WTC11 (cell line): ENCODE data around the gene TFF3. TPM values are rescaled to one million over a fixed set of nuclear protein-coding genes. Genes with fewer than 3 reads are reported as not detected.

Experiments used
- ATAC-seq: fragments of 200-7000 bp; cut with Tn5 transposase; 2 replicates; pipeline ENCODE4 v1.10.0; 2021; ENCODE audit warnings: mild to moderate bottlenecking, moderate library complexity
- CTCF ChIA-PET: fragments of 300-600 bp; sonication (Branson Sonifier 250); formaldehyde crosslinking; loops from one replicate; lab custom pipeline; 2021; ENCODE audit warnings: antibody characterized with exemption; lab: Charles Lee
- POLR2A ChIA-PET: fragments of 350-600 bp; sonication (Branson Sonifier 250); formaldehyde crosslinking; loops from one replicate; lab custom pipeline; 2021; ENCODE audit warnings: antibody characterized with exemption; lab: Charles Lee
- DNase-seq: peaks from one replicate; pipeline ENCODE4 v3.0.0; 2021; ENCODE audit warnings: low spot score
- H3K27ac Mint-ChIP-seq: 2 replicates; pipeline ENCODE4 v1.8.0; 2021; ENCODE audit warnings: mixed read lengths
- H3K27me3 Mint-ChIP-seq: 2 replicates; pipeline ENCODE4 v1.8.0; 2021; ENCODE audit warnings: low read depth, mild to moderate bottlenecking, moderate library complexity, mixed read lengths
- H3K36me3 Mint-ChIP-seq: 2 replicates; pipeline ENCODE4 v1.8.0; 2021; ENCODE audit warnings: mixed read lengths
- H3K4me1 Mint-ChIP-seq: 2 replicates; pipeline ENCODE4 v1.8.0; 2022; ENCODE audit warnings: mixed read lengths
- H3K4me3 Mint-ChIP-seq: 2 replicates; pipeline ENCODE4 v1.8.0; 2021; ENCODE audit warnings: mild to moderate bottlenecking, moderate library complexity, mixed read lengths
- H3K9me3 Mint-ChIP-seq: 2 replicates; pipeline ENCODE4 v1.8.0; 2021; ENCODE audit warnings: mixed read lengths
- CBFB ChIP-seq: sonication (generic); formaldehyde crosslinking; IDR thresholded peaks from 2 replicates; pipeline ENCODE4 v1.8.1; 2022; ENCODE audit warnings: mild to moderate bottlenecking, low read depth, missing genetic modification reagents
- CREB1 ChIP-seq: sonication (generic); formaldehyde crosslinking; IDR thresholded peaks from 2 replicates; pipeline ENCODE4 v1.8.0; 2023; ENCODE audit warnings: mild to moderate bottlenecking, missing genetic modification reagents
- CREM ChIP-seq: sonication (generic); formaldehyde crosslinking; IDR thresholded peaks from 2 replicates; pipeline ENCODE4 v1.8.1; 2022; ENCODE audit warnings: mild to moderate bottlenecking, missing genetic modification reagents, moderate library complexity
- FOXP1 ChIP-seq: sonication (generic); formaldehyde crosslinking; IDR thresholded peaks from 2 replicates; pipeline ENCODE4 v1.8.0; 2022; ENCODE audit warnings: missing genetic modification reagents, mild to moderate bottlenecking, moderate library complexity, borderline replicate concordance
- HMGA2 ChIP-seq: fragments of 250-450 bp; sonication (Bioruptor Pico); IDR thresholded peaks from 2 replicates; pipeline ENCODE4 v1.4.0; 2021; ENCODE audit warnings: mild to moderate bottlenecking, moderate library complexity
- IRF2 ChIP-seq: sonication (generic); formaldehyde crosslinking; IDR thresholded peaks from 2 replicates; pipeline ENCODE4 v1.8.0; 2022; ENCODE audit warnings: low read depth, missing genetic modification reagents, borderline replicate concordance
- JAZF1 ChIP-seq: fragments of 250-450 bp; sonication (Bioruptor Pico); IDR thresholded peaks from 2 replicates; pipeline ENCODE4 v1.9.0; 2021; ENCODE audit warnings: moderate library complexity, mild to moderate bottlenecking, inconsistent platforms
- NFATC4 ChIP-seq: fragments of 250-450 bp; sonication (Bioruptor Pico); IDR thresholded peaks from 2 replicates; pipeline ENCODE4 v1.9.0; 2021; ENCODE audit warnings: mild to moderate bottlenecking
- NFE2L1 ChIP-seq: sonication (generic); formaldehyde crosslinking; IDR thresholded peaks from 2 replicates; pipeline ENCODE4 v1.8.1; 2023; ENCODE audit warnings: missing genetic modification reagents
- NR3C1 ChIP-seq: sonication (generic); formaldehyde crosslinking; conservative IDR thresholded peaks from 2 replicates; pipeline ENCODE4 v1.8.1; 2023; ENCODE audit warnings: low read depth, mild to moderate bottlenecking, missing genetic modification reagents
- PRRX2 ChIP-seq: fragments of 250-450 bp; sonication (Bioruptor Pico); IDR thresholded peaks from 2 replicates; pipeline ENCODE4 v1.8.0; 2021; ENCODE audit warnings: mild to moderate bottlenecking
- ZBTB21 ChIP-seq: sonication (generic); formaldehyde crosslinking; IDR thresholded peaks from 2 replicates; pipeline ENCODE4 v1.8.1; 2023; ENCODE audit warnings: mild to moderate bottlenecking, missing genetic modification reagents, borderline replicate concordance
- ZNF219 ChIP-seq: sonication (generic); formaldehyde crosslinking; IDR thresholded peaks from 2 replicates; pipeline ENCODE4 v1.8.0; 2023; ENCODE audit warnings: missing genetic modification reagents, mild to moderate bottlenecking, borderline replicate concordance
- total RNA-seq: library from RNA; stranded (reverse); gene quantifications from 3 replicates; pipeline ENCODE4 v1.2.3, GENCODE V29; 2021
- TF ChIP-seq, protein P1 (sequence below): sonication (generic); formaldehyde crosslinking; IDR thresholded peaks from 2 replicates; pipeline ENCODE4 v1.8.0; 2022; ENCODE audit warnings: mild to moderate bottlenecking, missing genetic modification reagents
- TF ChIP-seq, protein P2 (sequence below): sonication (generic); formaldehyde crosslinking; IDR thresholded peaks from 2 replicates; pipeline ENCODE4 v1.8.1; 2022; ENCODE audit warnings: low read depth, missing genetic modification reagents, borderline replicate concordance
- TF ChIP-seq, protein P3 (sequence below): fragments of 250-450 bp; sonication (Bioruptor Pico); IDR thresholded peaks from 2 replicates; pipeline ENCODE4 v1.9.0; 2021; ENCODE audit warnings: mild to moderate bottlenecking
- TF ChIP-seq, protein P4 (sequence below): fragments of 250-450 bp; sonication (Bioruptor Pico); IDR thresholded peaks from 2 replicates; pipeline ENCODE4 v1.8.0; 2021; ENCODE audit warnings: mild to moderate bottlenecking
- TF ChIP-seq, protein P5 (sequence below): sonication (generic); formaldehyde crosslinking; IDR thresholded peaks from 2 replicates; pipeline ENCODE4 v1.8.0; 2022; ENCODE audit warnings: mild to moderate bottlenecking, missing genetic modification reagents
- TF ChIP-seq, protein P6 (sequence below): sonication (generic); formaldehyde crosslinking; IDR thresholded peaks from 2 replicates; pipeline ENCODE4 v1.8.1; 2023; ENCODE audit warnings: mild to moderate bottlenecking, missing genetic modification reagents
- TF ChIP-seq, protein P7 (sequence below): fragments of 250-450 bp; sonication (Bioruptor Pico); IDR thresholded peaks from 2 replicates; pipeline ENCODE4 v1.9.0; 2021; ENCODE audit warnings: moderate library complexity, mild to moderate bottlenecking, inconsistent platforms, borderline replicate concordance
- TF ChIP-seq, protein P8 (sequence below): sonication (generic); formaldehyde crosslinking; IDR thresholded peaks from 2 replicates; pipeline ENCODE4 v1.8.1; 2022; ENCODE audit warnings: missing genetic modification reagents, borderline replicate concordance

TFF3 gene
- total RNA-seq, 1 experiment from 2014 or later: 4.2 TPM

DNA sequence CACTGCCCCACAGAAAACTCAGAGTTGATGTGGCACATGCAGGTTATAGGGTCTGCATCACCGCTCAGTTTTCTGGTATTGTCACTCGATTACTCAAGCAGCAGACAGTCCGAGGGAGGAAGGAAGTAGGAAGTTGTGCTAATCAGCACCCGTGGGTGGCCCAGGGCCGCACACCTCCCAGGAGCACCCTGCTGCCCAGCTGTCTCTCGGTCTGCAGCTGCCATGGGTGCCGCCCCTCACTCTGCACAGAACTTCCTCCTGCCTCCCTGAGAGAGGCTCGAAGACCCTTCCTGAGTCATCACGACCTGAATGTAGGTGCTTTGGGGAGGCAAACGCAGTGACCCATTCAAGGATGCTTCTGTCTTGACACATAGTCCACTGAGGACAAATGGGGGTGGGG lies 4.2 kb upstream of the TFF3 start (continued):
- TF ChIP-seq, protein P1, sequence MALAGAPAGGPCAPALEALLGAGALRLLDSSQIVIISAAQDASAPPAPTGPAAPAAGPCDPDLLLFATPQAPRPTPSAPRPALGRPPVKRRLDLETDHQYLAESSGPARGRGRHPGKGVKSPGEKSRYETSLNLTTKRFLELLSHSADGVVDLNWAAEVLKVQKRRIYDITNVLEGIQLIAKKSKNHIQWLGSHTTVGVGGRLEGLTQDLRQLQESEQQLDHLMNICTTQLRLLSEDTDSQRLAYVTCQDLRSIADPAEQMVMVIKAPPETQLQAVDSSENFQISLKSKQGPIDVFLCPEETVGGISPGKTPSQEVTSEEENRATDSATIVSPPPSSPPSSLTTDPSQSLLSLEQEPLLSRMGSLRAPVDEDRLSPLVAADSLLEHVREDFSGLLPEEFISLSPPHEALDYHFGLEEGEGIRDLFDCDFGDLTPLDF (CRISPR knock-in tag): no peak
- TF ChIP-seq FOXP1 (CRISPR knock-in tag) (no peak), HMGA2 (no peak), IRF2 (no peak), CREB1 (CRISPR knock-in tag) (no peak), NR3C1 (CRISPR knock-in tag) (no peak)
- TF ChIP-seq, protein P2, sequence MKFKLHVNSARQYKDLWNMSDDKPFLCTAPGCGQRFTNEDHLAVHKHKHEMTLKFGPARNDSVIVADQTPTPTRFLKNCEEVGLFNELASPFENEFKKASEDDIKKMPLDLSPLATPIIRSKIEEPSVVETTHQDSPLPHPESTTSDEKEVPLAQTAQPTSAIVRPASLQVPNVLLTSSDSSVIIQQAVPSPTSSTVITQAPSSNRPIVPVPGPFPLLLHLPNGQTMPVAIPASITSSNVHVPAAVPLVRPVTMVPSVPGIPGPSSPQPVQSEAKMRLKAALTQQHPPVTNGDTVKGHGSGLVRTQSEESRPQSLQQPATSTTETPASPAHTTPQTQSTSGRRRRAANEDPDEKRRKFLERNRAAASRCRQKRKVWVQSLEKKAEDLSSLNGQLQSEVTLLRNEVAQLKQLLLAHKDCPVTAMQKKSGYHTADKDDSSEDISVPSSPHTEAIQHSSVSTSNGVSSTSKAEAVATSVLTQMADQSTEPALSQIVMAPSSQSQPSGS (CRISPR knock-in tag): no peak
- TF ChIP-seq, all 79 proteins: peak for 0

DNA sequence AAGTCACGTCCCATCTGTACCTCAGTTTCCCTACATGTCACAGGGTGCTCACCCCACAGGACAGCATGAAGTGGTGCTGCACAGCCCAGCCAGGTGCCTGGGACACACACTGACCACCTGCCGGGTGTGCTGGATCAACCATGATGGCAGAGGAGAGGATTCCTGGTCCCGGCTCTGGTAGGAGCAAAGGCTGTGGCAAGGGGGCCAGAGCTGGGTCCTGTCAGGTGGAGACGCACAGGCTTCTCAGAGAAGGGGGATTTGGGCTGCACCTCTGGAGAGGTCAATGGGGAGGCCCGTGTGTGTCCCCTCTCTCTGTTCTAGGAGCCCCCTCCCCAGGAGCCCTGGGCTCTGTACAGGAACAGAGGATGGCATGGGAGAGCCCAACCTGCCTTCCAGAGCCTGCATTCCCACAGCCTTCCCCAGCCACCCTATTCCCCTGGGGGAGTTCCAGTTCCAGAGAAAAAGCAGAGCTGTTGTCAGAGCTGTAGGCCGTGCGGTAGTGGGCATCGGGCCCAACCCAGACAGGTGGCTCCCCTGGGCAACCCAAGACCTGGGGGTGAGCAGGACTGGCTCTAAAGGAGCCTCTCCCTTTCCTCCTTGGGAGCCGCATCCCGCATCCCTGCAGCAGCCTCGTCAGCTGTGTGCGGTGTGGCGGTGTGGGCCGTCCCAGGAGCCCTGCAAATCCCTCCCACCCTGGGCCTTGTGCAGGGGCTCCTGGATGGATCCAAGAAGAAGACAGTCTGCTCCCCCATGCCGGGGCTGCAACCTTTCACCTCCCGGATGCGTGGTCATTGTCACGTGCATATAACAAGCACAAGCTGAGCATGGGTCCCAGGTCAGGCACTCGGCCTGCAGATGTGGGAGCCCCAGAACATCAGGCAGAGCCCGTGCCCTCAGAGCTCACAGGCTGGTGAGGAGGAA lies 2.9 kb upstream of the TFF3 start:
- ATAC-seq (peak; percentile 9; the same call in 1 of the 2 replicates), DNase-seq (no peak)
- H3K9me3 Mint-ChIP-seq: no peaks in the 10 kb centered on the region
- no peaks in the 10 kb centered on the region for H3K36me3 Mint-ChIP-seq
- H3K27me3 Mint-ChIP-seq: no peaks in the 10 kb centered on the region; the same call in 1 of the 2 replicates
- no peak overlapping the region for H3K4me3 Mint-ChIP-seq
- CTCF ChIA-PET: interaction anchor here (0.6 to 11.5 kb wide), 8 partner anchors 8 to 201 kb away, joined by 3 to 165 read pairs (median 4); no protein-coding TSS in a partner anchor
- H3K4me1 Mint-ChIP-seq: peaks cover 59% of the 10 kb centered on the region
- TF ChIP-seq, protein P3, sequence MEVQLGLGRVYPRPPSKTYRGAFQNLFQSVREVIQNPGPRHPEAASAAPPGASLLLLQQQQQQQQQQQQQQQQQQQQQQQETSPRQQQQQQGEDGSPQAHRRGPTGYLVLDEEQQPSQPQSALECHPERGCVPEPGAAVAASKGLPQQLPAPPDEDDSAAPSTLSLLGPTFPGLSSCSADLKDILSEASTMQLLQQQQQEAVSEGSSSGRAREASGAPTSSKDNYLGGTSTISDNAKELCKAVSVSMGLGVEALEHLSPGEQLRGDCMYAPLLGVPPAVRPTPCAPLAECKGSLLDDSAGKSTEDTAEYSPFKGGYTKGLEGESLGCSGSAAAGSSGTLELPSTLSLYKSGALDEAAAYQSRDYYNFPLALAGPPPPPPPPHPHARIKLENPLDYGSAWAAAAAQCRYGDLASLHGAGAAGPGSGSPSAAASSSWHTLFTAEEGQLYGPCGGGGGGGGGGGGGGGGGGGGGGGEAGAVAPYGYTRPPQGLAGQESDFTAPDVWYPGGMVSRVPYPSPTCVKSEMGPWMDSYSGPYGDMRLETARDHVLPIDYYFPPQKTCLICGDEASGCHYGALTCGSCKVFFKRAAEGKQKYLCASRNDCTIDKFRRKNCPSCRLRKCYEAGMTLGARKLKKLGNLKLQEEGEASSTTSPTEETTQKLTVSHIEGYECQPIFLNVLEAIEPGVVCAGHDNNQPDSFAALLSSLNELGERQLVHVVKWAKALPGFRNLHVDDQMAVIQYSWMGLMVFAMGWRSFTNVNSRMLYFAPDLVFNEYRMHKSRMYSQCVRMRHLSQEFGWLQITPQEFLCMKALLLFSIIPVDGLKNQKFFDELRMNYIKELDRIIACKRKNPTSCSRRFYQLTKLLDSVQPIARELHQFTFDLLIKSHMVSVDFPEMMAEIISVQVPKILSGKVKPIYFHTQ (CRISPR knock-in tag): no peak
- TF ChIP-seq ZNF219 (CRISPR knock-in tag) (no peak), NFATC4 (CRISPR knock-in tag) (no peak), ZBTB21 (CRISPR knock-in tag) (no peak), JAZF1 (CRISPR knock-in tag) (no peak), PRRX2 (CRISPR knock-in tag) (no peak)
- TF ChIP-seq, protein P4, sequence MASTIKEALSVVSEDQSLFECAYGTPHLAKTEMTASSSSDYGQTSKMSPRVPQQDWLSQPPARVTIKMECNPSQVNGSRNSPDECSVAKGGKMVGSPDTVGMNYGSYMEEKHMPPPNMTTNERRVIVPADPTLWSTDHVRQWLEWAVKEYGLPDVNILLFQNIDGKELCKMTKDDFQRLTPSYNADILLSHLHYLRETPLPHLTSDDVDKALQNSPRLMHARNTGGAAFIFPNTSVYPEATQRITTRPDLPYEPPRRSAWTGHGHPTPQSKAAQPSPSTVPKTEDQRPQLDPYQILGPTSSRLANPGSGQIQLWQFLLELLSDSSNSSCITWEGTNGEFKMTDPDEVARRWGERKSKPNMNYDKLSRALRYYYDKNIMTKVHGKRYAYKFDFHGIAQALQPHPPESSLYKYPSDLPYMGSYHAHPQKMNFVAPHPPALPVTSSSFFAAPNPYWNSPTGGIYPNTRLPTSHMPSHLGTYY (CRISPR knock-in tag): no peak
- TF ChIP-seq, all 79 proteins: peak for 0
- POLR2A ChIA-PET: no interaction called here
- H3K27ac Mint-ChIP-seq: peak overlapping the region; percentile 68; the same call in 1 of the 2 replicates

DNA sequence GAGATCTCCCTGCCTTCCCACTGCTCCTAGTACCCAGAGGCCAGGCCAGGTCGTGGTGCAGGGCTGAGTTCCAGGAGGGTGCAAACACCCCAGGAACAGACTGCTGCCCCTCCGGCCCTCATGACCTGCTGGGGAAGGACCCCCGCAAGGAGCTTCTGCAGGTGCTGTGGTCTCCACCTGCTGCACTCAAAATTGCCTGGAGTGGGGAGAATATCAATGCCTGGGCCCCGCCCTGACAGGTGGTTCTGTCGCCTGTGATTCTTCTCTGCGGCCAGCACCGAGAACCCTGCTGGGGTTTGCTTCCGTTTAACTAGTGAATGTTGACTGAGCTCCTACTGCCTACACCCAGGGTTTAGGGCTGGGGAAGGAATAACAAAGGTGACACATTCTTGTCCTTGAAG lies 2.1 kb upstream of the TFF3 start:
- CTCF ChIA-PET: interaction anchor here (1.1 to 11.5 kb wide), 6 partner anchors 8 to 200 kb away, joined by 3 to 165 read pairs (median 4); no protein-coding TSS in a partner anchor
- Mint-ChIP-seq H3K27ac (peak overlapping the region; percentile 68; the same call in 1 of the 2 replicates), H3K4me1 (peaks cover 64% of the 10 kb centered on the region), H3K4me3 (no peak overlapping the region), H3K27me3 (no peaks in the 10 kb centered on the region), H3K36me3 (no peaks in the 10 kb centered on the region), H3K9me3 (no peaks in the 10 kb centered on the region)
- peak; percentile 17 for ATAC-seq
- DNase-seq: no peak
- POLR2A ChIA-PET: no interaction called here
- TF ChIP-seq CREM: no peak
- TF ChIP-seq, protein P5, sequence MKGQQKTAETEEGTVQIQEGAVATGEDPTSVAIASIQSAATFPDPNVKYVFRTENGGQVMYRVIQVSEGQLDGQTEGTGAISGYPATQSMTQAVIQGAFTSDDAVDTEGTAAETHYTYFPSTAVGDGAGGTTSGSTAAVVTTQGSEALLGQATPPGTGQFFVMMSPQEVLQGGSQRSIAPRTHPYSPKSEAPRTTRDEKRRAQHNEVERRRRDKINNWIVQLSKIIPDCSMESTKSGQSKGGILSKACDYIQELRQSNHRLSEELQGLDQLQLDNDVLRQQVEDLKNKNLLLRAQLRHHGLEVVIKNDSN (CRISPR knock-in tag): no peak
- TF ChIP-seq, protein P6, sequence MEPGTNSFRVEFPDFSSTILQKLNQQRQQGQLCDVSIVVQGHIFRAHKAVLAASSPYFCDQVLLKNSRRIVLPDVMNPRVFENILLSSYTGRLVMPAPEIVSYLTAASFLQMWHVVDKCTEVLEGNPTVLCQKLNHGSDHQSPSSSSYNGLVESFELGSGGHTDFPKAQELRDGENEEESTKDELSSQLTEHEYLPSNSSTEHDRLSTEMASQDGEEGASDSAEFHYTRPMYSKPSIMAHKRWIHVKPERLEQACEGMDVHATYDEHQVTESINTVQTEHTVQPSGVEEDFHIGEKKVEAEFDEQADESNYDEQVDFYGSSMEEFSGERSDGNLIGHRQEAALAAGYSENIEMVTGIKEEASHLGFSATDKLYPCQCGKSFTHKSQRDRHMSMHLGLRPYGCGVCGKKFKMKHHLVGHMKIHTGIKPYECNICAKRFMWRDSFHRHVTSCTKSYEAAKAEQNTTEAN: no peak
- TF ChIP-seq NR3C1 (CRISPR knock-in tag): no peak
- no peak for TF ChIP-seq NFE2L1
- TF ChIP-seq CBFB: no peak
- TF ChIP-seq, protein P7, sequence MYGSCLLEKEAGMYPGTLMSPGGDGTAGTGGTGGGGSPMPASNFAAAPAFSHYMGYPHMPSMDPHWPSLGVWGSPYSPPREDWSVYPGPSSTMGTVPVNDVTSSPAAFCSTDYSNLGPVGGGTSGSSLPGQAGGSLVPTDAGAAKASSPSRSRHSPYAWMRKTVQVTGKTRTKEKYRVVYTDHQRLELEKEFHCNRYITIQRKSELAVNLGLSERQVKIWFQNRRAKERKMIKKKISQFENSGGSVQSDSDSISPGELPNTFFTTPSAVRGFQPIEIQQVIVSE: no peak
- TF ChIP-seq, protein P8, sequence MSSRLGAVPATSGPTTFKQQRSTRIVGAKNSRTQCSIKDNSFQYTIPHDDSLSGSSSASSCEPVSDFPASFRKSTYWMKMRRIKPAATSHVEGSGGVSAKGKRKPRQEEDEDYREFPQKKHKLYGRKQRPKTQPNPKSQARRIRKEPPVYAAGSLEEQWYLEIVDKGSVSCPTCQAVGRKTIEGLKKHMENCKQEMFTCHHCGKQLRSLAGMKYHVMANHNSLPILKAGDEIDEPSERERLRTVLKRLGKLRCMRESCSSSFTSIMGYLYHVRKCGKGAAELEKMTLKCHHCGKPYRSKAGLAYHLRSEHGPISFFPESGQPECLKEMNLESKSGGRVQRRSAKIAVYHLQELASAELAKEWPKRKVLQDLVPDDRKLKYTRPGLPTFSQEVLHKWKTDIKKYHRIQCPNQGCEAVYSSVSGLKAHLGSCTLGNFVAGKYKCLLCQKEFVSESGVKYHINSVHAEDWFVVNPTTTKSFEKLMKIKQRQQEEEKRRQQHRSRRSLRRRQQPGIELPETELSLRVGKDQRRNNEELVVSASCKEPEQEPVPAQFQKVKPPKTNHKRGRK (CRISPR knock-in tag): no peak
